Measurements from ENCODE around the gene MOCS3.

The MOCS3 gene

DNA sequence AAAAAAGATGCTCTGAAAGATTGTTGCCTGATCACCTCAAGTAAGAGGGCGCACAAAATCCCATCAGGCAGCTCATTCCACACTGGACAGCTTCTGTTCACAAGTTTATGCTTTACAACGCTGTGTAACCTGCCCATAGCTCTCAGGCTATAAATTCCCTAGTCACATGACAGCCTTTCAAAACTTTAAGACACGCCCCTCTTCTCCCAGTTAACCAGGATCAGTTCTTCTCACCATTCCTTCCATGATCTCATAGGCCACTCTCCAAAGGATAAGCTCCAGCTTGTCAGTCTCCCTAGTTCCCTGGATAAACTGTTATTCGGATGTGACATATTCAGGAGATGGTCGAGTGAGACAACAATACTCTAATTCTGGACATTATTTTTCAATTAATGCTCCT is 42.4 kb upstream of the MOCS3 start:
- no peak for TF ChIP-seq ZFX (IDR thresholded peaks at IDR 0.05)
- TF ChIP-seq, protein P1, sequence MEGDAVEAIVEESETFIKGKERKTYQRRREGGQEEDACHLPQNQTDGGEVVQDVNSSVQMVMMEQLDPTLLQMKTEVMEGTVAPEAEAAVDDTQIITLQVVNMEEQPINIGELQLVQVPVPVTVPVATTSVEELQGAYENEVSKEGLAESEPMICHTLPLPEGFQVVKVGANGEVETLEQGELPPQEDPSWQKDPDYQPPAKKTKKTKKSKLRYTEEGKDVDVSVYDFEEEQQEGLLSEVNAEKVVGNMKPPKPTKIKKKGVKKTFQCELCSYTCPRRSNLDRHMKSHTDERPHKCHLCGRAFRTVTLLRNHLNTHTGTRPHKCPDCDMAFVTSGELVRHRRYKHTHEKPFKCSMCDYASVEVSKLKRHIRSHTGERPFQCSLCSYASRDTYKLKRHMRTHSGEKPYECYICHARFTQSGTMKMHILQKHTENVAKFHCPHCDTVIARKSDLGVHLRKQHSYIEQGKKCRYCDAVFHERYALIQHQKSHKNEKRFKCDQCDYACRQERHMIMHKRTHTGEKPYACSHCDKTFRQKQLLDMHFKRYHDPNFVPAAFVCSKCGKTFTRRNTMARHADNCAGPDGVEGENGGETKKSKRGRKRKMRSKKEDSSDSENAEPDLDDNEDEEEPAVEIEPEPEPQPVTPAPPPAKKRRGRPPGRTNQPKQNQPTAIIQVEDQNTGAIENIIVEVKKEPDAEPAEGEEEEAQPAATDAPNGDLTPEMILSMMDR (conservative IDR thresholded peaks at IDR 0.05) = no peak
- H3K27ac ChIP-seq = no peak overlapping the region

DNA sequence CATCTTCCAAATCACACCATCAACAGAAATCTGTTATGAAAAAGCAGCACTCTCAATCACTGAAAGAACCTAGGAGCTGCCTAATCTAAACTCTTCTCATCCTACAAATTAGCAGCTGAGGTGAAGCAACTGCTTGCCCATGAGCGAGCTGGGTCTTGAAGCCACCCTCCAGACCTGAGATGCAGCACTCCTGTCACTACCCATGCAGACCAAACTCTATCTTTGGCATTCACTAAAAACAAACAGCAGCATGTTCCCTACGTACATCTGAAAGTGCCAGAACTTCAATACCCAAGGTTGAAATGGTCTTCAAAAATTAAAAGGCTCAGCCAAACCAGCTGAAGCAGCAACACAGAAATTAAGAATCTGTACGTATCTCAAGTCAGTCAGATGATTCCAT is 41.7 kb upstream of the MOCS3 start:
- H3K27ac ChIP-seq = no peak overlapping the region
- TF ChIP-seq ZFX (IDR thresholded peaks at IDR 0.05) = no peak
- TF ChIP-seq, protein P1 (conservative IDR thresholded peaks at IDR 0.05) = no peak

DNA sequence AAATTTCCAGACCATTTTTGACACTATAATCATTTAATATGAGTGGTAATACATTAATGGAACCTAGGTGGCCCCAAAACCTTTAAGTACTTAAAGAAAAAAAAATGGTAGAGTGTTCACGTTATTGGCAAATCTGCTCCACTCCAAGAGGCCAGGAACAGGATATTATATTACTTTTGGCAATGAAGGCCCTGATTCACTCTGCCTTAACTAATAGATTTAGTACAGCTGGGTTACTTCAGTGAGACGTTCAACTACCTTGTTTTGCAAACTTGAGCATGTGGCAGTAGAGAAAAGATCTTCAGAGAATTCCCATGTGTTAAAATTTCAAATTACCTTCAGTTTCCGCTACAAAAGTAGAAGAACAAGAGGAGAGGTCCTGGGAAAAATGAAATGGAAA is 40.2 kb upstream of the MOCS3 start:
- no peak overlapping the region for H3K27ac ChIP-seq
- TF ChIP-seq, protein P1 (conservative IDR thresholded peaks at IDR 0.05) = no peak
- TF ChIP-seq ZFX (IDR thresholded peaks at IDR 0.05) = no peak

DNA sequence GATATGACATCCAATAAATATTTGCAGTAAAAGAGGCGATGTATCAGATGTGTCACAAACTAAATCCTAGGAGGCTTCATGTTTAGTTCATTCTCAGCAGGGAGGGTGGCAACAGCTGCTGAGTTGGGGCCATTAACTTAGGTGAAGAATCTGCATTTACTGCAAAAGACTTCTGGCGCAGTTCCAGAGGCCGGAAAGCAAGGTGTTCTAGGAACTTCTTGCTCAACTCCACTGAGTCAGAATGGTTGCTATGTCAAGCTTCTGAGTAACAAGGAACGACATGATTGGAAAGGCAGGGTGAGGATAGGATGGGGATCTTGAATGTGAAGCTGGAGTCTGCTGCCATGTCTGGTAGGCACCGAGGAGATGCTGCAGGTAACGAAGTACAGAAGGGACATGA is 39.1 kb upstream of the MOCS3 start:
- H3K27ac ChIP-seq = no peak overlapping the region
- TF ChIP-seq, protein P1 (conservative IDR thresholded peaks at IDR 0.05) = no peak
- TF ChIP-seq ZFX (IDR thresholded peaks at IDR 0.05) = no peak

DNA sequence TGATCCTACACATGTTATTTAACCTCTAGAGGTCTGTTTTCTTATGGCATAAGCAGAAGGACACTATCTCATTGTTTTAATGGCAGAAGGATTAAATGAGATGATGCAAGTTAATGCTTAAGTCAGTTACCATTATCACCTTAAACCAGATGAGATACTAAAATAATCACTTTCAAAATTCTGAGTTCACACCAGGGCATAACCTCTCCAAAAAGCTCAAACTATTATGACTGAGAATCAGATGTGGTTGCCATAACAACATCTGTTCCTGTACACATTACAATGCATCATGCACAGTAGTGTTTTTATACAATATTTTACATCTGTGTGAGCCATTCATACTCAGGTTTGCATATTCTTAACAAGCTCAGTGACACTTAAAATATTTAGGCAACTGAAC is 37.6 kb upstream of the MOCS3 start:
- no peak overlapping the region for H3K27ac ChIP-seq
- TF ChIP-seq, protein P1 (conservative IDR thresholded peaks at IDR 0.05) = no peak
- no peak for TF ChIP-seq ZFX (IDR thresholded peaks at IDR 0.05)

DNA sequence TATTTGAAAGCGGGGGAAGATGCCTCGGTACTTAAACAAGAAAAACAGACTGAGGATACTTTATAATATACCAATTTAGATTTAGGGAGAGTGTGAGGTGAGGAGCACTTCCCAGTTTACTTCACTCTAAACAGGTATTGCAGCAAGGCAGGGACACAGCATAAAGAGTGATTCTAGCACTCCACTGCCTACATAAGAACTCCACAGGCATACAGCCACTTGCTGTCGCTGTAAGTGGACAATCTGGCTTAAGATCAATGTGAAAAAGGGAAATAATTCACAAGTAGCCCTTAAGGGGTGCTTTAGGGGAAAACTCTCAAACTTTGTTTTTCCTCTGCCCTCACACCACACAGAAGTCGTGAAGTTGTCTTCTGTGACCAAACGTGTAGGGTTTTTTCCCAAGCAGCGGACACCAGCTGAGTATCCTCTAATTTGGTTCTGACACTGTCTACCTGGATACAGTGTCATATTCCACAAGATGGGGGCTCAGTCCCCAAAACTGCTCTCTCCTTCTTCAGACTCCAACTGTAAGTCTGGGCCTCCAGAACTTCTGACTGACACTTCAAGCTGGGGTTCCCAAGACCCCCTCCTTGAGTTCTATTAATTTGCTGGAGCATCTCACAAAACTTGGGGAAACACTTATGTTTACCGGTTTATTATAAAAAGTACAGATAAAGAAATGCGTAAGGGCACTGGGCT is 36.7 kb upstream of the MOCS3 start:
- no peak overlapping the region for H3K27ac ChIP-seq
- TF ChIP-seq ZFX (IDR thresholded peaks at IDR 0.05) = no peak
- TF ChIP-seq, protein P1 (conservative IDR thresholded peaks at IDR 0.05) = no peak

DNA sequence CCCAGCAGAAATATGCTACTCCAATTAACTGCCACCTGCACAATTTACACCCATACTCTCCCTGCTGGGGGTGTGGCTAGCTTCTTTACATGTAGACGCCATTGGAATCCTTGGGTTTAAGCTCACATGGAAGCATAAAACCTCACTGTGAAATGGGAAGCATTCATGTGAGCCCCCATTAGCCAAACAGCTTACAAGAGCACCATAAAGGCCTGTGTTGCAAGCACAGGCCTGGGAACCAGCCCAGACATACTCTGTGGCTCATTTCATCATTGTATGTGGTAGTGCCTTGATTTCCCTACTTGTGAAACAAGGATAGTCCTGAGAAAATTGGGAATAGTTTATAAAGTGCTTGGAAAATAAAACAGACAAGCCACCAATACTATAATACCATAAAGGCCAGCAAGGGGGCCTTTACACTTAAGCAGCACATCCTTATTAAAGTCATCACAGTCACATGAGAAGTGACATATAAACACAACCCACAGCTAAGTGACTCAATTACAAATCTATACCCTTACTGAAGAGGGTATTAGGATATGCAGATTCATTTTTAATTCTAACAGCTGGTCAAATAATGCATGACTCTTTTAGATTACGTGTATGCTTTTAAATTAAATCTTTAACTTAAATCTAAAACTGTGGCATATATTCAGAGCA is 34.2 kb upstream of the MOCS3 start:
- no peak overlapping the region for H3K27ac ChIP-seq
- TF ChIP-seq, protein P1 (conservative IDR thresholded peaks at IDR 0.05) = no peak
- TF ChIP-seq ZFX (IDR thresholded peaks at IDR 0.05) = no peak
